Common myeloid progenitor, CD34-positive (primary cell): Measurements from ENCODE around the gene SEMA6B.

Source experiments
- CTCF ChIA-PET: fragments of 350-600 bp; sonication (Branson Sonifier 250); formaldehyde crosslinking; loops from one replicate; lab custom pipeline; 2021; ENCODE audit warnings: antibody characterized with exemption; lab: Charles Lee
- POLR2A ChIA-PET: fragments of 350-600 bp; sonication (Branson Sonifier 250); formaldehyde crosslinking; loops from one replicate; lab custom pipeline; 2021; ENCODE audit warnings: antibody characterized with exemption; lab: Charles Lee
- DNase-seq, 3 donors: peaks; one replicate each; pipeline versions ENCODE4 v3.0.0 to v3.0.0-alpha.2; 2013
- H3K27ac ChIP-seq, 2 experiments: 1 replicate in 1 of 2; 2 replicates in 1 of 2; pipeline ENCODE4 v1.7.0; 2013; ENCODE audit warnings: inconsistent platforms in 2 of 2, low read length in 2 of 2, mild to moderate bottlenecking in 2 of 2, low read depth in 1 of 2, moderate library complexity in 1 of 2; ENCODE audit not compliant: severe bottlenecking in 2 of 2, insufficient read depth in 1 of 2, poor library complexity in 1 of 2
- H3K27me3 ChIP-seq, 5 experiments: replicated peaks in 2 of 5; 1 replicate in 3 of 5; 2 replicates in 2 of 5; pipeline versions ENCODE4 v1.6.1 to v1.7.0; 2013; ENCODE audit warnings: low read length in 4 of 5, mild to moderate bottlenecking in 2 of 5, moderate library complexity in 2 of 5, inconsistent platforms in 1 of 5; ENCODE audit not compliant: insufficient read depth in 5 of 5, control insufficient read depth in 4 of 5
- H3K36me3 ChIP-seq, 4 experiments: 1 replicate in 2 of 4; 2 replicates in 2 of 4; pipeline versions ENCODE4 v1.6.1 to v1.7.0; 2013; ENCODE audit warnings: low read length in 3 of 4, control low read depth in 1 of 4, mild to moderate bottlenecking in 1 of 4; ENCODE audit not compliant: control insufficient read depth in 4 of 4, insufficient read depth in 4 of 4
- H3K4me1 ChIP-seq, 4 experiments: 1 replicate in 3 of 4; 2 replicates in 1 of 4; pipeline versions ENCODE4 v1.6.1 to v1.7.1; 2013; ENCODE audit warnings: low read length in 3 of 4, mild to moderate bottlenecking in 3 of 4, control low read depth in 1 of 4, inconsistent platforms in 1 of 4, moderate library complexity in 1 of 4; ENCODE audit not compliant: control insufficient read depth in 4 of 4, insufficient read depth in 4 of 4; ENCODE audit errors: control extremely low read depth in 1 of 4
- H3K4me3 ChIP-seq, 7 experiments: 1 replicate in 4 of 7; 2 replicates in 3 of 7; pipeline versions ENCODE4 v1.5.1 to v1.7.0; 2013; ENCODE audit warnings: mild to moderate bottlenecking in 7 of 7, low read length in 6 of 7, moderate library complexity in 6 of 7, inconsistent platforms in 2 of 7, low read depth in 2 of 7, control low read depth in 1 of 7; ENCODE audit not compliant: insufficient read depth in 4 of 7, control insufficient read depth in 1 of 7; ENCODE audit errors: extremely low read depth in 1 of 7
- H3K9me3 ChIP-seq, 5 experiments: 1 replicate in 4 of 5; 2 replicates in 1 of 5; pipeline versions ENCODE4 v1.6.1 to v1.7.1; 2013; ENCODE audit warnings: low read length in 4 of 5, mild to moderate bottlenecking in 2 of 5, inconsistent platforms in 1 of 5, low read depth in 1 of 5, moderate library complexity in 1 of 5; ENCODE audit not compliant: control insufficient read depth in 4 of 5, insufficient read depth in 2 of 5; ENCODE audit errors: control extremely low read depth in 1 of 5
- WGBS: methylation state at CpG from one replicate; pipeline ENCODE4 v1.1.5; 2013; ENCODE audit not compliant: insufficient coverage; 5-methylcytosine and 5-hydroxymethylcytosine counted together

SEMA6B gene

DNA sequence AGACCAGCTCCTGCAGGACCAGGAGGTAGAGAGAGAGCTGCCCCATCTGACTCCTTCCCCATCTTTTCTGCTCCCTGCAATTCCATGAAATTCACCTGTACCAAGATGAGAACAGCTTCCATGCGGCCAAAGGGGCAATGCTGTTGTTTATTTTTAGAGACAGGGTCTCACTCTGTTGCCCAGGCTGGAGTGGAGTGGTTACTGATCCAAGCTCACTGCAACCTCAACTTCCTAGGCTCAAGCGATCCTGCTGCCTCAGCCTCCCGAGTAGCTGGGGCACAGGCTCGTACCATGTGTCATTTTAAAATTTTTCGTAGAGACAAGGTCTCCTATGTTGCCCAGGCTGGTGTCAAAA is 37.6 kb downstream of the SEMA6B start:
- Histone ChIP-seq H3K9me3 (no peaks in the 10 kb centered on the region), H3K27ac (no peak overlapping the region), H3K4me1 (no peaks in the 10 kb centered on the region), H3K36me3 (no peaks in the 10 kb centered on the region), H3K27me3 (no peaks in the 10 kb centered on the region), H3K4me3 (no peak overlapping the region)
- ChIA-PET POLR2A (no interaction called here), CTCF (interaction anchor here (0.5 to 1.8 kb wide), 3 partner anchors 12 to 1053 kb away, joined by 4 to 7 read pairs (median 4); no protein-coding TSS in a partner anchor)
- no peak for DNase-seq
- 93% methylated on average over 5 of the region's 5 CpGs for WGBS

DNA sequence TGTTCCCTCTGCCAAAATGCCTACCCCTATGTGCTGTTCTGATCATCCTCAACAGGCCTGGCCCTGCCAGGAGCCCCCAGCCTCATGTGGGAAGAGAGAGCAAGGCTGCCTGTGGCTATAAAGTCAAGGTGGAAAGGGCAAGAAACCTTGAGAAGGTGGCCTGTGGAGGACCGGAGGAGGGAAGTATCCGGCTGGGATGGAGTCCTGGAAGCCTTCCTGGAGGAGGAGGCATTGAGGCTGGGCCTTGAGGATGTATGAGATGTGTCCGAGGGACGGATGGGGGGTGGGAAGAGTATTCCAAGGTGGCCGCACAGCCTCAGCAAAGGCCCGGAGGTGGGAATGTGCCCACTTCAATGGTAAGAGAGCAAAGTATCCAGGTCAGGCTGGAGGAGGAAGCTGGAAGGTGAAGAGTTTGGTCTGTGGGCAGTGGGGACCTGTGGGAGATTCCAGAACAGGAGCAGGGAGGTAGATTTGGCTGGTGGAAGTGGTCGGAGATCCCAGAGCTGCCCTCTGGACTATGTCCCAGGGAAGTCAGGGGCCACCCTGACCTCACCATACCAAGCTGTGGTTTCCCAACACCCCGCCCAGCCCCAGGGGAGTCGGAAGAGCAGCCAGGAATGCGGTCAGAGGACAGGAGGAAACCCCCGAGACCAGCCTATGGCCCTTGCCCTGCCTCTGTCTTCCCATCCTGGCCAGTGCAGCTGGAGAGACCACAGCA is 38.2 kb downstream of the SEMA6B start:
- Histone ChIP-seq H3K36me3 (no peaks in the 10 kb centered on the region), H3K27ac (no peak overlapping the region), H3K4me3 (no peak overlapping the region), H3K9me3 (no peaks in the 10 kb centered on the region), H3K27me3 (no peaks in the 10 kb centered on the region), H3K4me1 (no peaks in the 10 kb centered on the region)
- WGBS = 92% methylated on average over 10 of the region's 11 CpGs
- no peak for DNase-seq
- POLR2A ChIA-PET = no interaction called here
- CTCF ChIA-PET = interaction anchor here (0.5 to 1.8 kb wide), 3 partner anchors 12 to 1052 kb away, joined by 4 to 7 read pairs (median 4); no protein-coding TSS in a partner anchor

DNA sequence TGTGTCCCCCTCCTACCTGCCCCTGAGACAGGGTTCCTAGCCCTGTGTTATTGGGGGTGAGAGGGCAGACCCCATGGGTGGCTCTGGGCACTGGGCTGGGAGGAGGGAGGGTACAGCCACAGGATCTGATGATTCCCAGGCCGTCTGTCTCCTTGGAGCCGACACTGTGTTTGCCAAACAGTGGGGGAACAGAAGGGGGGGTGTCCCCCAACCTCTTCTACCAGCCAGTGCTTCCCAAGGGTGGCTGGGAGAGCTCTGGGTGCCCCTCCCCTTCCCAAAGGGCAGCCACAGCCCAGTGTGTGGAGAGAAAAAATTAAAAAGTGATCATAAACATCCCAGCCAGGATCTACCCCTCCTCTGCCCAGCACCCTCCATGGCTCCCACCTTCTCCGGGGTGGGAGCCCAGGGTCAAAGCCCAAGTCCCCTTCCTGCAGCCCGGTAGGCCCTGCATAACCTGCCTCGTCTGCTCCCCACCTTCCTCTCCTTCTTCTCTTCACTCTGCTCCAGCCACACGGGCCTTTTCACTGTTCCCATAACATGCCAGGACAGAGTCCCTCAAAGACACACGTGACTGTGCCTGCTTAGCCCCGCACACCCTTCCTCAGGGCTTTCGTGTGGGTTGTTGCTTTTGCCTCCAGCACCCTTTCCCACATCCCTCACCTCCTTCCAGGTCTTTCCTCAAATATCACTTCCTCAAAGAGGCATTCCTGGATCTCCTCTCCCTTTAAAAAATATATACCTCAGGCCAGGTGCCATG is 39.8 kb downstream of the SEMA6B start:
- H3K9me3 ChIP-seq = no peaks in the 10 kb centered on the region
- no peaks in the 10 kb centered on the region for H3K27me3 ChIP-seq
- no peaks in the 10 kb centered on the region for H3K4me1 ChIP-seq
- H3K36me3 ChIP-seq = no peaks in the 10 kb centered on the region
- H3K4me3 ChIP-seq = no peak overlapping the region
- DNase-seq = no peak
- H3K27ac ChIP-seq = no peak overlapping the region
- POLR2A ChIA-PET = no interaction called here
- CTCF ChIA-PET = no interaction called here
- 70% methylated on average over 7 of the region's 9 CpGs for WGBS

DNA sequence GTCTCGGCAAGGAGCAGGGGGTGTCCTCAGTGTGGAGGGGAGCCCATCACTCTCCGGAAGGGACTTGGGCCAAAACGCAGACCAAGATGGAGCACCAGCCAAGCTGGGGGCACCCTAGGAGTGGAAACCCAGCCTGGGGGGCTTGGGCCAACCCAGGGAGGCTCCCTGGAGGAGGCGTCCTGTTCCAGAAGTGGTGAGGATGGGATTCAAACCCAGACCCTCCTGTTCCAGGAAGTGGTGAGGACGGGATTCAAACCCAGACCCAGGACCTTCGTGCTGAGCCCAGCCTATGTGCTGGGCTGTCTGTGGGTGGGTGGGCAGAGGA is 40.4 kb downstream of the SEMA6B start:
- 87% methylated on average over 3 of the region's 6 CpGs for WGBS
- POLR2A ChIA-PET = no interaction called here

GRCh38 chr19:4518345-4519171 is 40.9 kb downstream of the SEMA6B start, which contains the start of gene PLIN4:
Gene PLIN4 (minus strand): TSS chr19:4518486. CDS start chr19:4518272, 214 bp downstream.
- CTCF ChIA-PET = no interaction called here
- no peaks in the 10 kb centered on the region for H3K36me3 ChIP-seq
- WGBS = 83% methylated on average over 24 of the region's 34 CpGs

More for the DNA sequence above, 40.4 kb downstream of the SEMA6B start:
- H3K4me1 ChIP-seq = no peaks in the 10 kb centered on the region
- CTCF ChIA-PET = no interaction called here
- H3K36me3 ChIP-seq = no peaks in the 10 kb centered on the region
- H3K27ac ChIP-seq = no peak overlapping the region
- H3K4me3 ChIP-seq = no peak overlapping the region
- no peaks in the 10 kb centered on the region for H3K27me3 ChIP-seq
- no peak for DNase-seq
- no peaks in the 10 kb centered on the region for H3K9me3 ChIP-seq

GRCh38 chr19:4517451-4518057 is 41.9 kb downstream of the SEMA6B start:
- 93% methylated on average over 24 of the region's 24 CpGs for WGBS
- CTCF ChIA-PET = interaction anchor here (1.5 kb wide), 1 partner anchor 8 kb away, joined by 6 read pairs; no protein-coding TSS in a partner anchor
- Histone ChIP-seq H3K4me1 (no peaks in the 10 kb centered on the region), H3K9me3 (no peaks in the 10 kb centered on the region), H3K27me3 (no peaks in the 10 kb centered on the region), H3K4me3 (no peak overlapping the region), H3K36me3 (no peaks in the 10 kb centered on the region), H3K27ac (no peak overlapping the region)
- no peak for DNase-seq
- POLR2A ChIA-PET = interaction anchor here (0.5 kb wide), 1 partner anchor 174 kb away, joined by 3 read pairs; no protein-coding TSS in a partner anchor

More at GRCh38 chr19:4518345-4519171, 40.9 kb downstream of the SEMA6B start, which contains the start of gene PLIN4:
- H3K4me1 ChIP-seq = no peaks in the 10 kb centered on the region
- no peaks in the 10 kb centered on the region for H3K9me3 ChIP-seq
- H3K4me3 ChIP-seq = no peak within 1 kb of the TSS
- no peaks in the 10 kb centered on the region for H3K27me3 ChIP-seq
- DNase-seq = no peak
- no peak within 1 kb of the TSS for H3K27ac ChIP-seq
- POLR2A ChIA-PET = no interaction called here
